HG02588 (cell line): Measurements from ENCODE around the gene L3MBTL4.

Experiments used
- ATAC-seq: cut with Tn5 transposase; IDR thresholded peaks from one replicate; pipeline ENCODE4 v1.9.1; 2021; ENCODE audit warnings: mild to moderate bottlenecking, moderate library complexity; ENCODE audit not compliant: unreplicated experiment

L3MBTL4 gene

GRCh38 chr18:6367208-6367607 is 47.5 kb downstream of the L3MBTL4 start:
- no peak for ATAC-seq

- no peak for ATAC-seq
These were observed 47.9 kb downstream of the L3MBTL4 start for GRCh38 chr18:6366776-6367175.

- no peak for ATAC-seq
These were observed 49.3 kb downstream of the L3MBTL4 start for GRCh38 chr18:6365385-6365784.

- ATAC-seq = peak; percentile 80
These were observed 51.5 kb downstream of the L3MBTL4 start for GRCh38 chr18:6363216-6363615.

GRCh38 chr18:6362559-6363129 is 52.1 kb downstream of the L3MBTL4 start:
- ATAC-seq = no peak

GRCh38 chr18:6357668-6358067 is 57.0 kb downstream of the L3MBTL4 start:
- no peak for ATAC-seq

GRCh38 chr18:6355789-6356589 is 58.7 kb downstream of the L3MBTL4 start:
- ATAC-seq = peak; percentile 53

- ATAC-seq = no peak
These were observed 62.4 kb downstream of the L3MBTL4 start for GRCh38 chr18:6352275-6352674.

GRCh38 chr18:6342990-6343389 is 71.7 kb downstream of the L3MBTL4 start:
- ATAC-seq = no peak

GRCh38 chr18:6341709-6342108 is 73.0 kb downstream of the L3MBTL4 start:
- ATAC-seq = no peak

GRCh38 chr18:6341303-6341702 is 73.4 kb downstream of the L3MBTL4 start:
- ATAC-seq = no peak

- no peak for ATAC-seq
These were observed 74.6 kb downstream of the L3MBTL4 start for GRCh38 chr18:6340121-6340520.

- no peak for ATAC-seq
These were observed 78.5 kb downstream of the L3MBTL4 start for GRCh38 chr18:6336239-6336638.

- ATAC-seq = no peak
These were observed 80.7 kb downstream of the L3MBTL4 start for GRCh38 chr18:6333981-6334380.

GRCh38 chr18:6331872-6332271 is 82.8 kb downstream of the L3MBTL4 start:
- ATAC-seq = no peak

- no peak for ATAC-seq
These were observed 83.9 kb downstream of the L3MBTL4 start for GRCh38 chr18:6330786-6331185.

GRCh38 chr18:6328621-6329010 is 86.1 kb downstream of the L3MBTL4 start:
- ATAC-seq = no peak

GRCh38 chr18:6327895-6328620 is 86.7 kb downstream of the L3MBTL4 start:
- ATAC-seq = no peak

- ATAC-seq = no peak
These were observed 87.2 kb downstream of the L3MBTL4 start for GRCh38 chr18:6327485-6327884.

GRCh38 chr18:6326566-6326965 is 88.1 kb downstream of the L3MBTL4 start:
- no peak for ATAC-seq

GRCh38 chr18:6323319-6323889 is 91.3 kb downstream of the L3MBTL4 start:
- no peak for ATAC-seq
